Bronchial epithelial cell (primary cell): ENCODE results near the gene TEX26. TPM values are rescaled to one million over a fixed set of nuclear protein-coding genes. Genes with fewer than 3 reads are reported as not detected.
A peak's percentile ranks its signal among the peaks of the same experiment; 100 is the strongest.

Source experiments
- DNase-seq: peaks from one replicate; pipeline ENCODE4 v3.0.0-alpha.2; 2010; ENCODE audit warnings: low read depth
- FAIRE-seq: peaks from 2 replicates; lab custom pipeline; 2011; peaks lifted over from hg19 to GRCh38; lab: Jason Lieb, UNC
- H3K27me3 ChIP-seq: 2 replicates; pipeline ENCODE4 v1.5.1; 2011; ENCODE audit warnings: low read length; ENCODE audit not compliant: control insufficient read depth, insufficient read depth
- H3K36me3 ChIP-seq: 2 replicates; pipeline ENCODE4 v1.5.1; 2011; ENCODE audit warnings: low read length; ENCODE audit not compliant: control insufficient read depth, insufficient read depth
- H3K4me3 ChIP-seq: 2 replicates; pipeline ENCODE4 v1.5.1; 2011; ENCODE audit warnings: mild to moderate bottlenecking, low read depth, low read length, control low read depth
- CTCF ChIP-seq: IDR thresholded peaks from 2 replicates; pipeline ENCODE4 v1.5.1; 2011; ENCODE audit warnings: mild to moderate bottlenecking, moderate library complexity, low read length, control low read depth, inconsistent platforms; ENCODE audit not compliant: insufficient read depth, severe bottlenecking
- total RNA-seq: library from RNA; depleted of rRNA; stranded (reverse); fragments of >200 nt; gene quantifications from 2 replicates; pipeline ENCODE4 v1.2.1, GENCODE V29; 2014

The TEX26 gene
- total RNA-seq, 1 donor from 2014 or later, result not detected

- Histone ChIP-seq H3K27me3 (no peaks in the 10 kb centered on the region), H3K36me3 (no peaks in the 10 kb centered on the region), H3K4me3 (no peak overlapping the region)
- DNase-seq (peak; percentile 68), FAIRE-seq (no peak)
- no peak for TF ChIP-seq CTCF
Observed at GRCh38 chr13:30928978-30929377, 3.5 kb upstream of the TEX26 start.

GRCh38 chr13:30933354-30933670 is 856 bp downstream of the TEX26 start:
- no peak for DNase-seq
- Histone ChIP-seq H3K36me3 (no peaks in the 10 kb centered on the region), H3K27me3 (no peaks in the 10 kb centered on the region)

GRCh38 chr13:30934381-30934780 is 1.9 kb downstream of the TEX26 start:
- no peak for TF ChIP-seq CTCF
- H3K27me3 ChIP-seq, result no peaks in the 10 kb centered on the region
- FAIRE-seq, result no peak

More at GRCh38 chr13:30933354-30933670, 856 bp downstream of the TEX26 start:
- no peak for TF ChIP-seq CTCF
- H3K4me3 ChIP-seq, result no peak overlapping the region
- no peak for FAIRE-seq

GRCh38 chr13:30934803-30935202 is 2.3 kb downstream of the TEX26 start:
- DNase-seq (no peak), FAIRE-seq (no peak)
- Histone ChIP-seq H3K4me3 (no peak overlapping the region), H3K27me3 (no peaks in the 10 kb centered on the region), H3K36me3 (no peaks in the 10 kb centered on the region)
- no peak for TF ChIP-seq CTCF

More at GRCh38 chr13:30934381-30934780, 1.9 kb downstream of the TEX26 start:
- H3K36me3 ChIP-seq, result no peaks in the 10 kb centered on the region
- H3K4me3 ChIP-seq, result no peak overlapping the region
- DNase-seq, result peak; percentile 16

GRCh38 chr13:30936971-30937370 is 4.5 kb downstream of the TEX26 start:
- FAIRE-seq (no peak), DNase-seq (no peak)
- no peak overlapping the region for H3K4me3 ChIP-seq
- no peaks in the 10 kb centered on the region for H3K36me3 ChIP-seq
- H3K27me3 ChIP-seq, result no peaks in the 10 kb centered on the region
- TF ChIP-seq CTCF, result no peak

GRCh38 chr13:30943881-30944280 is 11.4 kb downstream of the TEX26 start:
- TF ChIP-seq CTCF, result no peak
- FAIRE-seq, result no peak
- no peak for DNase-seq
- Histone ChIP-seq H3K4me3 (no peak overlapping the region), H3K27me3 (peaks cover 2% of the 10 kb centered on the region), H3K36me3 (no peaks in the 10 kb centered on the region)
